ENCODE results near the gene RAP1GAP2.
"Not testable (repeated sequence)": the region's sequence is repeated elsewhere in the genome, so short reads cannot be mapped to it uniquely, and the experiment has no call there.

The RAP1GAP2 gene

DNA sequence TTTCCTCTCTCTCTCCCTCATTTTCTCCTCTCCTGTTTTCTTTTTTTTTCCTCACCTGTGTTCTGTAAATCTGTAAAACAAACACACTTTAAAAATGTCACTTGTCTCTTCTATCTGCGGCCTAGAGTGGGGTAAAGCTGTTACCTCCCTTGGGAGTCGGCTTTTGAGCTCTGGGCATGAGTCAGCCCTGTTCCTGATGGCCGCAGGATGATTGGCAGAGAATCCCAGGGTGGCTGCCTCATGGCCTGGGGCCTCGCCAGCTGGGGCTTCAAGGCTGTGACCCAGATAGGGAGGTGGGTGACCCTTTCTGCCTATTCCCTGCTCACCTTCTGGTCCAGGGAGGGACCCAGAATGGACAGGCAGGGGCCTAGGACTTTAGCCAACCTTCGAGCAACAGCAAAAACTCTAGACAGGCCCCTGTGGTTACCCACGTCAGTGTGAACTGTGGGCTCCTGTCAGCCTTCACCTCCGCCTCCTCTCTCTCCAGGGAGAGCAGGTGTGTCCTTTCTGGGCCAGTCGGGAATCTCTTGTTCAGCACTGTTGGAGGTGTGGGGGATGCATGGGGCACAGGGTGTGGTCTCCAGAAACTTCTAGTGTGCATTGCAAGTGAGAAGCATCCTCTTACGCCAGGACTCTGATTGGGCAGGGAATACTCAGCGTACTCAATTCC, 87.4 kb downstream of the RAP1GAP2 start:
- DNase-seq (ENCODE audit: low read depth, low spot score): peak; percentile 81

DNA sequence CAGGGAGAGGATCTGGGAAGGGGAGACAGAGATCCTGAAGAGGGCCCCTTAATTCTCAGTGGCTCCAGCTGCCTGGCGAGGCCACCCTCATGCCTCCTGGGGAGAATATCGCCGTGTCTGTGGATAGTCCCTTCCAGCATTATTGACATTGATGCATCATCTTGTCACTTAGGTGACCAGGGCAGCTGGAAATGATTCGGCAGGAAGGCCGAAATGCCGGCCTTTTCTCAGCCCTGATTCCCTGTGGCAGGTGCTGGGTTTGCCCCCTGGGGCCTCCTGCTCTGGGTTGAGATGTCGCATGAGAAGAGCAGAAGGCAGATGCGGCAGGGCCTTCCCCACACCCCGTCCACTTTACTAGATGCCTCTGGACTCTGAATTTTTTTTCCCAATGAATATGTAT, 89.5 kb downstream of the RAP1GAP2 start:
- DNase-seq (ENCODE audit: low read depth, low spot score): no peak

DNA sequence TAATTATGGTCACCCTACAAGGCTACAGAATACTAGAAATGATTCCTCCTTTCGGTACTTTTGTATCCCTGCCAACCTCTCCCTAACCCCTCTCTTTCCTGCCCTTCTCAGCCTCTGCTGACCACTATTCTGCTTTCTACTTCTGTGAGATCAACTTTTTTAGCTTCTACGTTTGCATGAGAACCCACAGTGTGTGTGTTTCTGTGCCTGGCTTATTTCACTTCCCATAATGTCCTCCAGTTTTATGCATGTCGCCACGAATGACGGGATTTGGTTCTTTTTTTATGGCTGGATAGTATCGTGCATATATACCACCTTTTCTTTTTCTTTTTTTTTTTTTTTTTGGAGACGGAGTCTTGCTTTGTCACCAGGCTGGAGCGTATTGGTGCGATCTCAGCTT, 92.1 kb downstream of the RAP1GAP2 start:
- no peak for DNase-seq (ENCODE audit: low read depth, low spot score)

DNA sequence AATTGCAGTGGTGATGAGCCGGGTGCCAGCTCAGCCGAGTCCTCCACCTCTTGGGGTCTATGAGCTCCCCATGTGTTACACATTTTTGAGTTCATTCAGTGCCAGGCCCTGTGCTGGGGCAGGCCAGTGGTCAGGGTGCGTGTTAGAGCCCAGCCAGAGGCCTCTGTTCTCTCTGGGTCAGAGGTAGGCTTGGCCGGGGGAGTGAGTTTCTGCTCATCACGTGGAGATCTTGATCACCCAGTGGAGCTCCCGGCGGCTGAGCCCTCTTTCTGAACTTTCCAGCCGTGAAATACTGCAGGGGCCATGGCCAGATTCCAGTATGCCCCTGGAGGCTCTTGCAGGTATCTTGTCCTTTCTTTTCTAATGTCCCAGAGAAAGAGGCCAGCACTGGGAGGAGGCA, 93.0 kb downstream of the RAP1GAP2 start:
- DNase-seq (ENCODE audit: low read depth, low spot score): no peak

DNA sequence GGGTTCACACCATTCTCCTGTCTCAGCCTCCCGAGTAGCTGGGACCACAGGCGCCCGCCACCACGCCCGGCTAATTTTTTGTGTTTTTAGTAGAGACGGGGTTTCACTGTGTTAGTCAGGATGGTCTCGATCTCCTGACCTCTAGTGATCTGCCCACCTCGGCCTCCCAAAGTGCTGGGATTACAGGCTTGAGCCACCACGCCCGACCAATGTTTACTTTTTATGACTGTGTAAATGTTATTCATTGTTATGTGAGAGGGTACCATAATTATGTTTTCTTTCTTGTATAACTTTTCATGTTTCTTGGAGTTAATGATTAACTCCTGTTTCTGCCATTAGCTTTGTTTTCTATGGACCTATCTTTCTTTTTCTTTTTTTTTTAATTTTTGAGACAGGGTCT, 94.5 kb downstream of the RAP1GAP2 start:
- not testable (repeated sequence) for DNase-seq (ENCODE audit: low read depth, low spot score)

DNA sequence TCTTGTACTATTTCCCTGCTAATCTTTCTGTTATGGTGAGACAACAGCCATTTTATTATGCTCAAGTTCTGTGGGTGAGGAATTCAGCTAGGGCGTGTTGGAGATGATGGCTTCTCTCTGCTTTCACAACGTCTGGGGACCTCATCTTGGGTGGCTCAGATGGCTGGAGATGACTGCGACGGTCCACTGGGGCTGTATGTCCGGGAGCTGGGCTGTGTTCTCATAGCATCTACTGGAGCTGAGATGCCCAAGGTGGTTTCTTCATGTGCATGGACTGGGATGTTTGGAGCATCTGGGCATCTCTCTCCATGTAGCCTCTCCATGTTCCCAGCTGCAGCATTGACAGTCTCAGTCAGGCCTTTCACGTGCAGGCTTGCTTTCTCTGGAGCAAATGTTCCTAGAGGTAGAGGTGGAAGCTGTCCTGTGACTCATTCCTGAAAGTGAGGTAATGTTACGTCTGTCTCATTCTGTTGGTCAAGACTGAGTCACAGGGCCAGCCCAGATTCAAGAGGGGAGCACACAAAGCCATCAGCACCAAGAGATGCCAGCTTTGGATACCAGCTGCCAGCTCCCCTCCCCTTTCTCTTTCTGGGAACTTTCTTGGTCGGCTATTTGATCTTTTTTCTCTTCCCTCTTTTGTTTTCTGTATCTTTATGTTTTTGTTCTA, 96.2 kb downstream of the RAP1GAP2 start:
- peak; percentile 94 for DNase-seq (ENCODE audit: low read depth, low spot score)

DNA sequence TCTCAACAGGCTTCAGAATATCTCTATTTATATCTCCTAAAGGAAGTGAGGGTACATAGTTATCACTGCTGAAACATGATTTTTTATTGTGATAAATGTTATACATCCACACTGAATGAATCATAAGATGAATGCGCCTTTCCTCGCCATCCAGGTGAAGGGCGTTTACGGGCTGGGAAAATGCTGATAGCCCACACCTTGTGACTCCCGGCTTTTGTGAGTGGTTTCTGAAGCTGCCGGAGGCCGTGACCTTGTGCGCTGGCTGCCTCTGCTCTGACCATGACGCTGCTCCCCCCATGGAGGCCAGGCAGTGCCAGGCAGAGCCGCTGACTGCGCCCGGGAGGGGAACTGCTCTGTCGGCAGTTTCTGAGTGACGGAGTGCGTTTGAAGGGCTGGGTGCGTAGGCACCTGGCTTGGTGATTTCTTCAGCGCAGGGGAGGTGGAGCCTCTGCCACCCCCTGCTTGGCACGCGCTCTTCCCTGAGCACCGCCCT, 97.2 kb downstream of the RAP1GAP2 start:
- no peak for DNase-seq (ENCODE audit: low read depth, low spot score)

DNA sequence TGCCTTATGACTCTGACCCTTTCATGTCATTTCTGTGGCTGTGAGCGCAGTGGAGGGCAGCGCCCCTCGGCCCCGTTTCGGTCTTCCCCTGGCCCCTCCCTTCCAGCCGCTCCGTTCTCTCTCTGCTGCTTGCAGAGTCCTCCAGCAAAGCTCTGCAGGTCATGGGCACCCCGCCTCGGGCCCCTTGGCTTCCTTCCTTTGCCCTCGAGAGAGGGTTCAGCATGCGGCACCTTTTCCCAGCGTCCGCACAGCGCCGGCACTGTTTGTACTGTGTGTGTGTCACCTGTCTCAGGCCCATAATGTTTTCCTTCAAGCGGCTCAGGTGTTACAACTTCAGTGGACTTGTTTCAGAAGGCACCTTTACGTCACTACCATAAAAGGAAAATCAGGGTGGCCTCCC, 98.5 kb downstream of the RAP1GAP2 start:
- no peak for DNase-seq (ENCODE audit: low read depth, low spot score)

DNA sequence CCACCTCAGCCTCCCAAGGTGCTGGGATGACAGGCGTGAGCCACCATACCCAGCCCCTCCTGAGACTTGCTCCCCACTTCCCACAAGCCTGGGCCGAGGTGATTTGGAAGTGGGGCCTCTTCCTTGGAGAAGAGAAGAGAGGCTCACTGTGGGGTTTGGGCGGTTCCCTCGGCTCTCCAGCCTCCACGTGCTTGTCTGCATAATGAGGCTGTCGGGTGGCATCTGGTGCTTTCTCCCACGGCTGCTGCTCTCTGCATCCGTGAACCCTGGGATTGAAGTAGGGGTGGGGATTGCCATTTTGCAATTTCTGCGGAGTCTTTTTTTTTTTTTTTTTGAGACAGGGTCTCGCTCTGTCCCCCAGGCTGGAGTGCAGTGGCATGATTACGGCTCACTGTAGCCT, 101.4 kb downstream of the RAP1GAP2 start:
- no peak for DNase-seq (ENCODE audit: low read depth, low spot score)

DNA sequence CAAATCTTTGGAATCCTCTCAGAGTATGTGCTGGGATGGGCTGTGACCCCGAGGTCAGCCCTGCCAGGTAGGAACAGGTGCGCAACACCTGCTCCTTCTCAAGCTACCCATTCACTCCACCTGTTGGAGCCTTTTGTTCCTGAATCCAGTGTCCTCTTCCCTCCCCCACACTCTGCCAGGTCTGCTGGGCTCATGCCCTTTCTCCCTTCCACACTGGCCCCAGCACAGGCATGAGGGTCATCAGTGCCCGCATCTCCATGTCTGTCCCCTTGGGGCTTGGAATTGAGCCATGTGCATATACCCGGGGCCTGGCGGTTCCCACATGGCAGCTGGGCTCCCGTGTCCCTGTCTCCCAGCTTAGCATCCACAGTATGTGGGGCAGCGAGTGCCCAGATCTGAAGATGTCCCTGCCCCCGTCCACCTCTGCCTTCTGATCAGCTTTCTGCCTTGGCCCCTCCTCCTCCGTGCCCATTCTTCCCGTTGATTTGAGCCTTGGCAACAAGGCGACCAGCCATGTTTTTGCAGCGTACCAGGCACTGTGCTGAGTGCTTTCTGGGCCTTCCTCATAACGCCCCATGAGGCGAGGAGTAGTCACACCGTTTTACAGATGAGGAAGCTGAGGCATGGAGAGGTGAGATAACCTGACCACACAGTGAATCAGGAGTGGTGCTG, 102.2 kb downstream of the RAP1GAP2 start:
- DNase-seq (ENCODE audit: low read depth, low spot score): no peak

DNA sequence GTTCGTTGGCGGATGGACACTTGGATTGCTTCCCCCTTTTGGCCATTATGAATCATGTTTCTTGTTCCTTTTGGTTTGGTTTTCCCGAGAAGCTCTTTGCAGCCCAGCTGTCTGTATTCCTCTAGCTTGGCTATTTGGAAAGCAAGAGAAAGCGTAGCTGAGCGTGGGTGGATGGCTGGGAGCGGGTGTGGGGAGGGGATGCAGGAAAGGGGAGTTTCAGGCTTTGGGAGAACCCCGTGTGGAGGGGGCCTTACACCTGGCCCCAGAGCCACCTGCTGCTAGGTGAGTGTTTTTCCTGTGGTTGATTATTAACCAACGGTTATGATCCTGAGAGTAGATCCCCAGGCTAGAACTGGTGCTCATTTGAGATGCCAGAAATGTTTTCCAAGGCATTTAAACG, 103.7 kb downstream of the RAP1GAP2 start:
- no peak for DNase-seq (ENCODE audit: low read depth, low spot score)

DNA sequence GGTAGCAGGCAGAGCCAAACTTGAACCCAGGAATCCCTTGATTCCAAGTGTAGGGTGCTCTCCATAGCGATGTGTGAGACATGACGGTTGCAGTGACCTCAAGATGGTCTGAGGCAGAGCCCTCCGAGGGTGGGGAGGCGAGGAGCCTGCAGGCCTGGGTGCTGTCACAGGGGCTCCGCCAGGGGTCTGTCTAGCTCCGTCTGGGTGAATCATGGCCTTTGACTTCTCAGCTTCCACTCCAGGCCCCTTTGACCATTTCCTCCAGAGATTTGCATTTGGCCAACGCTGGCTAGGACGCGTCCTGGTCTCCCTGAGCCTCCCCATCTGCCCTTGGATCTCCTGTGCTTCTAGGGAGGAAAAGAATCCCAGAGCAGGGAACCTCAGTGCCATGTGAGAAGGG, 104.6 kb downstream of the RAP1GAP2 start:
- no peak for DNase-seq (ENCODE audit: low read depth, low spot score)

DNA sequence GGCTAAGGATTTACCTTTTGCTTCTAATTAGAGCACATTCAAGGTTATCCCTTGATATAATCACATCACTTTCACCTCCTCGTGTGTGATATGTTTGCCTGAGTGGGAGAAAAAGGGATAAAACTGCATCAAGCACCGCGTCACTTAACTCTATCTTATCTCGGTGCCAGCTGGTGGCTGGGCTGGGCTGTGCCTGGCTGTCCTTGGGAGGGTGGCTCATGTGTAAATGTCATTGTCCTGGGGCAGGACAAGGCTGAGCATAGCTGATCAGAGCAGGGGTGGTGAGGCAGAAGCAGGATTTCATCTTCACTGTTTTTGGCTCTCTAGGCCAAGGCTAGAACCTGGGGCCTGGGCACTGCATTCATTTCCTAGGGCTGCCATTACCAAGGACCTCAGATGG, 105.3 kb downstream of the RAP1GAP2 start:
- no peak for DNase-seq (ENCODE audit: low read depth, low spot score)

DNA sequence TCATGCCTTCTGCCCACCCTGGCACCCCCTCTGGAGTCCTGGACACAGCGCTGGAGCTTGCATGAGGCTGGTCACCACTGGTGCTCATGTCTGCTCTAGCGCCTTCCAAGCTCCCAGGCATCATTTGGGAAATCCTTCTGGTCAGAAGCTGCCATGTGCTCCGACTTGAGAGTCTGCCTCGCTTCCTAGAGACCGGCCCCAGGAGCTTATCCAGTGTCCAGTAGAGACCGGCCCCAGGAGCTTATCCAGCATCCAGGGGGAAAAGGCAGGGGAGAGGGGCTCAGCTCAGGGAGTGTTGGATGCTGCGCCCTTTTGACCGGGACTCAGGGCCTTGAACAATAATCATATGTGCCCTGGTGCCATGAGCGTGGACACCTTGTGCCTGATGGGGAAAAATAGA, 106.3 kb downstream of the RAP1GAP2 start:
- DNase-seq (ENCODE audit: low read depth, low spot score): no peak

DNA sequence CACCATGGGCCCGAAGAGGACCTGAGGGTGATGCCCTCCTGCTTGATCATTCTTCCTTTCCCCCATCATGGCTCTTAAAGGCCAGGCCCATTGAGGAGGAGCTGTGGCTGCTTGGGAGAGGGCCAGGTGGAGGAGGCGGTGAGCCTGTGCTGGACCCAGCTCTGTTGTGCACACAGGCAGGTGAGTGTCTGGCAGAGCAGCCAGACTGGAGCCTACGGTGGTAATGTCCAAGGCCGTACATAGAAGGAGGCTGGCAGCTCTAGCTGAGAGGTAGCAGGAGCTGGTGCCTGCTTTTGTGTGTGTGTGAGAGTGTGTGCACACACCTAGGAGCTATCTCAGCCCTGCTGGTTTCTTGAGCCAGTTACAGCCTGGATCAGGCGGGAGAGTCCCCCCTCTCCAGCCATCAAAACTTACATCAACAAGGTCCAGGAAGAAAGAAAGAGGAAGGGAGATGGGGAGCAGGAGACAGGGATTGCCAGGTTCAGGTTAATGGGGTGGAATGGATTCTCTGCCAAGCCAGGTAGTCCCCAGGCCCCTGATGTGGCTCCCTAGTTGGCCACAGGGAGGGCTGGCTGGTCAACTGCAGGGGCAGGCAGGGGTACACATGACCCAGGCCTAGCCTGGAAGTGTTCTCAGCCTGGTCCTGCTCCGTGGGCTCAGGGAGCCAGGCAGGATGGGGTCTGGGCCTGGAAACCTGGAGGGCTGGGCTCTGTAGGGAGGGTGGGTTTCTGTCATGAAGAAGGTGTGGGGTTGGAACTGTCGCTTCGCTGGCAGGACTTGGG, 107.1 kb downstream of the RAP1GAP2 start:
- DNase-seq (ENCODE audit: low read depth, low spot score): no peak

DNA sequence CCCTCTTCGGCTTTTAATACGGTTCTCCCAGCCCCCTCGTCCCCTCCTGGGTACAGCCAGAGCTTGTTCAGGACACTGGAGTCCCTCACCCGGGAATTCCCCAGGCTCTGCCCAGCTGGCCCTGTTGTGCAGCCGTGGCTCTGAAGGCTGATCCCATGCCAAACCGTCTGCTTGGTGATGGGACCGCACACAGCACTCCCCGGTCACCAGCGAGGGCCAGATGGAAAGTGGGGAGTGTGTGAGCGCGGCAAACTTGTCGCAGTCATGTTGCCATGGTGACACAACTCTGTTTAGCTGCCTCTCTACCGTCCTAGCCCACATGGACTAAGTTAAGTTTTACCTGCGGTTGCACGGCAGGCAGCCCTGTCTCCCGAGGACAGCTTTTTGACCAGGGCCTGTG, 107.9 kb downstream of the RAP1GAP2 start:
- DNase-seq (ENCODE audit: low read depth, low spot score): peak; percentile 73

DNA sequence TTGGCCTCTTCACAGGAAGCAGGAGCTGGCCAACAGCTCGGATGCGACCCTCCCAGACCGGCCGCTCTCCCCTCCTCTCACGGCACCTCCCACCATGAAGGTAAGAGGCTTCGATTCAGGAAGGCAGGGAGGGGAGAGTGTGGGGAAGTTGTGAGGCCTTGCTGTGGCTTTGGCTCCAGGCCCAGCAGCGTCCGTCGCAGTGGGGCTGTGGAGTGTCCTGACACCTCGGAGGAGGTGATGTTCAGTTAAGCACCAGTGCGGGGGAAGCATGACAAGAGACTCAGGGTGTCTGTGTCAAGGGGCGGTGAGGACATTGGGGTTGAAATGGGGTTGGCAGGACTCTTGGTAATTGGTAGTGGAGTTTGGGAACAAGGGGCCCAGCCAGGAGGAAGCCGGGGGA, 109.0 kb downstream of the RAP1GAP2 start:
- no peak for DNase-seq (ENCODE audit: low read depth, low spot score)

DNA sequence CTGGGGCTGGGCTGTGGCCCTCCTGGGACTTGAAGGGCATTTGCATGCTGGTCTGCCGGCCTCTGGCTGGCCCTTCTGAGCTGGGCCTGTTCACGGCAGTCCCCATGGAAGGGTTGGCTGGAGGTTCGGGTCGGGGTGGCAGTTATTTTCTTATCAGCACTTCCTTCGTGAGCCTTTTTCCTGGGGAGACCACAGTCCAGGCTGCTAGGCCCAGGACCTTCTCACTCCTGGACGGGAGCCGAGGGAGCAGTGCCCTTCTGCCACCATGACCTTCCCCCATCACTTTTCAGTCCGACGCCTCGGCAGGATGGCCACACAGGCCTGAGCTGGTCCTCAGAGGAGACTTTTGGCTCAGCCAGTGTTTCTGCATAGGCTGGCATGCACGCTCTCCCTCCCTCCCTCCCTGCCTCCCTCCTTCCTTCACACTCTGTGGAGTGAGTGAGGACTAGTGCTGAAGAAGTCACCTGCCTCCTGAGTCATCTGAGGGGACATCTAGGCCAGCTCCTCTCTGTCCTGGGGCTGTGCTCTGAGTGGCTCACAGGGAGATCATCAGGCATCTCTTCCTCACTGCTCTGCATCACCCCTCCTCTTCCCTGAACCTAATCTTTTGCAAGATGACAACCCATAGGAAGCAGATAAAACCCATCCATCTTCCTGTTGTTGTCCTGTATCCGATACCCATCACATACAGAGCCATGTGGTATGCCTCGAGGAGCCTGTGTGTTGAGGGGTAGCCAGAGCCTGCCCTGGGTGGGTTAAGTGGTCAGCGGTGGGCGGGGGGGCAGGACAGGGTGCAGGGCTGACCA, 109.7 kb downstream of the RAP1GAP2 start:
- no peak for DNase-seq (ENCODE audit: low read depth, low spot score)

DNA sequence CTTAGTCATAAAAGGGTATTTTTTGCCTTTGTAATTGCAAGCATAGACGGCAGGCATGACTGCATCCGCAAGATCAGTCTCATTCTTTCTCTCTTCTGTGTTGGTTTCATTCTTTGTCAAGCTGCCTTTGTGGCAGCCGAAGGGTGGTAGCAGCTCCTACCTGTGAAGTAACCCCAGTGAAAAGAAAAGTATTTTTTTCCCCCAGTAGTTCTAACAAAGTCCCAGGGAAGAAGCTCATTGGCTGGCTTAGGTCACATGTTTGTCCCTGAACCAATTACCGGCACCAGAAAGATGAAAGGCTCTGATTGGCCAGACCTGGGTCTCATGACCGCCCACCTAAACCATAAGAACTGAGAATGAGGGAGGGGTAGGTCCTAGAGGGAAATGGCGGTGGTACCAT, 110.7 kb downstream of the RAP1GAP2 start:
- no peak for DNase-seq (ENCODE audit: low read depth, low spot score)

DNA sequence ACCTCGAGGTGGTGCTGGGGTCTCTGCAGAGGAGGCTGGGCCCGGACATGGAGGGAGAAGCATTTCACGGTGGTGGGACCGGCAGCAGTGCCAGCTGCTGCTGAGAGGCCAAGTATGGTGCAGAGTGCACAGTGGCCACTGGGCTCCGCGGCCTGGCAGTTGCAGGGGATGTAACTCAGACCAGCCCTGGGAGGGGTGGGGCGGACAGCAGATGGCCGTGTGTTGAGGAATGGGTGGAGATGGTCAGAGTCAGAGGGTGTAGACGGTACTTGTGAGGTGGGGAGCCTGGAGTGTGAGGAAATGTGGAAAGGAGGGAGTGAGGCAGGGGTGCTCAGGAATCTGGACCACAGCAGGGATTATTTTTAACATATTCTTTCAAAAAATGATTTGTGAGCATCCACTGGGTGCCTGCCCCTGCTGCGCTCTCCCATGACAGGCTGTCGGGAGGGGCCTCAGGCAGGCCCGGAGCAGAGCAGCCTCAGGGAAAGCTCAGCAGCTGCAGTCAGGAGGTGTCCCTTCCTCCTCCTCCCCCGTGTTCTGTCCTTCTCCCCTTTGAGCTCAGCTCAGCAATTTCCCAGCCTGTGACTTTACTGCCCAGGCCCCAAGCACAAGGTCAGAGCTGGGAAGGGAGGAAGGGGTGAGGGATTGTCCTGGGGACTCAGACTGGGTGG, 113.1 kb downstream of the RAP1GAP2 start:
- DNase-seq (ENCODE audit: low read depth, low spot score): no peak

DNA sequence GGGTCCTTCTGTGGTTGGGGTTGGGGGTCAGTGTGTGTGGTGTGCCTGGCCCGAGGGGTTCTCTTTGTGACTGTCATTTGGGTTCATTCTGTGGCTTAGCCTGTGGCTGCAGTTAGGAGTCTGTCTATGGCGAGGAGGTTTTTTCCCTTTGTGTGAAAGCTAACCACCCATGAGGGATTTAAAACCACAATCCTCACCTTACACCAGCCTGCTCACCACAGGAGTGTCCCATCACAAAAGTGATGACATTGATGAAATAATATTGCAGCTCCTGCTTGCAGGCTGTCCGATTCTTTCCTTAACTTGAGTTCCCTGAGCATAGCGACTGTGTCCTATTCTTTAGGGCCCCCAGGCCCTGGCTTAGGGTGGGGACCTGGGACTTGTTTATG, 113.6 kb downstream of the RAP1GAP2 start:
- peak; percentile 64 for DNase-seq (ENCODE audit: low read depth, low spot score)
